D721Med (cell line): ENCODE data around the gene UBB.

Experiments
- DNase-seq: peaks from one replicate; pipeline ENCODE4 v3.0.0; 2011; ENCODE audit warnings: low spot score; ENCODE audit not compliant: insufficient read length
- FAIRE-seq: peaks from 2 replicates; lab custom pipeline; 2011; peaks lifted over from hg19 to GRCh38; lab: Jason Lieb, UNC
- TF ChIP-seq, protein P1 (sequence below): IDR thresholded peaks from 2 replicates; pipeline ENCODE4 v1.5.1; 2012; ENCODE audit warnings: mild to moderate bottlenecking, control low read depth; ENCODE audit not compliant: insufficient read depth; ENCODE audit errors: missing control alignments

The UBB gene

GRCh38 chr17:16353317-16354174 is 27.3 kb upstream of the UBB start, which contains the start of gene CENPV:
Gene CENPV, minus strand, starts transcription at chr17:16353469. Its CDS starts 33 bp downstream, at chr17:16353436.
- peak; percentile 64 for DNase-seq
- no peak for FAIRE-seq
- TF ChIP-seq, protein P1, sequence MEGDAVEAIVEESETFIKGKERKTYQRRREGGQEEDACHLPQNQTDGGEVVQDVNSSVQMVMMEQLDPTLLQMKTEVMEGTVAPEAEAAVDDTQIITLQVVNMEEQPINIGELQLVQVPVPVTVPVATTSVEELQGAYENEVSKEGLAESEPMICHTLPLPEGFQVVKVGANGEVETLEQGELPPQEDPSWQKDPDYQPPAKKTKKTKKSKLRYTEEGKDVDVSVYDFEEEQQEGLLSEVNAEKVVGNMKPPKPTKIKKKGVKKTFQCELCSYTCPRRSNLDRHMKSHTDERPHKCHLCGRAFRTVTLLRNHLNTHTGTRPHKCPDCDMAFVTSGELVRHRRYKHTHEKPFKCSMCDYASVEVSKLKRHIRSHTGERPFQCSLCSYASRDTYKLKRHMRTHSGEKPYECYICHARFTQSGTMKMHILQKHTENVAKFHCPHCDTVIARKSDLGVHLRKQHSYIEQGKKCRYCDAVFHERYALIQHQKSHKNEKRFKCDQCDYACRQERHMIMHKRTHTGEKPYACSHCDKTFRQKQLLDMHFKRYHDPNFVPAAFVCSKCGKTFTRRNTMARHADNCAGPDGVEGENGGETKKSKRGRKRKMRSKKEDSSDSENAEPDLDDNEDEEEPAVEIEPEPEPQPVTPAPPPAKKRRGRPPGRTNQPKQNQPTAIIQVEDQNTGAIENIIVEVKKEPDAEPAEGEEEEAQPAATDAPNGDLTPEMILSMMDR = peak; percentile 14

- TF ChIP-seq, protein P1 = no peak
- no peak for FAIRE-seq
- DNase-seq = no peak
These were observed 26.3 kb upstream of the UBB start for GRCh38 chr17:16354585-16354984.

- no peak for FAIRE-seq
- DNase-seq = no peak
- TF ChIP-seq, protein P1 = no peak
These were observed 22.5 kb upstream of the UBB start for GRCh38 chr17:16358394-16358793.

- TF ChIP-seq, protein P1 = no peak
- no peak for FAIRE-seq
- DNase-seq = no peak
These were observed 19.0 kb upstream of the UBB start for GRCh38 chr17:16361874-16362273.

GRCh38 chr17:16363749-16364536 is 16.9 kb upstream of the UBB start:
- DNase-seq (no peak), FAIRE-seq (no peak)

GRCh38 chr17:16364625-16365024 is 16.3 kb upstream of the UBB start:
- TF ChIP-seq, protein P1 = no peak
- DNase-seq (no peak), FAIRE-seq (no peak)

More at GRCh38 chr17:16363749-16364536, 16.9 kb upstream of the UBB start:
- TF ChIP-seq, protein P1 = peak; percentile 72

DNA sequence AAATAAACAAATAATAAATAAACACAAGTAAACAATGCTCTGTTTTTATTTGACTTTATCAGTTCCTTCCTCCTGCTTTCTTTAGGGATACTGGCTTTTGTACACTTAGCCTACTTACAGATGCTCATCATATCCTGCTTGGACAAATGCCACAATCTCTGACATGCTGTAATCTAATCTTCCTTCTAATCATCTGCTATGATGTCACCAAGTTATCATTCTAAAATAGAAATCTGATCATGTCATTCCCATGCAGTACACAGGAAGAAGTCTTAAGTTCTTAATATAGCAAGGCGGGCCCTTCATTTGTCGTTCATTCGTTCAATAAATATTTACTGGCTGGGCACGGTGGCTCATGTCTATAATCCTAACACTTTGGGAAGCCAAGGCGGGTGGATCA is 9.1 kb upstream of the UBB start:
- FAIRE-seq (no peak), DNase-seq (no peak)
- TF ChIP-seq, protein P1 = no peak
